K562 (cell line): ENCODE measurements around the gene KRTAP5-7. TPM values are rescaled to one million over a fixed set of nuclear protein-coding genes. Genes with fewer than 3 reads are reported as not detected.

Experiments
- ATAC-seq: fragments of 200-7000 bp; cut with Tn5 transposase; 3 replicates; pipeline ENCODE4 v1.9.1; 2020; ENCODE audit warnings: moderate library complexity
- BruUV-seq: library from RNA; stranded (reverse); fragments of 400-500 nt; replicated peaks from 2 replicates; lab custom pipeline; 2021; lab: Mats Ljungman, UMichigan
- CTCF ChIA-PET: fragments of 300-600 bp; formaldehyde crosslinking; extraction: SDS; loops from one replicate; lab custom pipeline; 2021; ENCODE audit warnings: low intra/inter-chr PET ratio; lab: Yijun Ruan, JAX
- POLR2A ChIA-PET: fragments of 300-600, 350-650 bp; sonication (Branson Sonifier 250); formaldehyde crosslinking; extraction: SDS; loops from one replicate; lab custom pipeline; 2021; ENCODE audit warnings: antibody characterized with exemption, inconsistent platforms; lab: Yijun Ruan, JAX
- DNase-seq, 4 experiments: peaks; one replicate each; pipeline versions ENCODE4 v3.0.0 to v3.0.0-alpha.2; 2011 to 2018; ENCODE audit warnings: low spot score in 3 of 4, mixed read lengths in 3 of 4; ENCODE audit errors: extremely low read depth in 1 of 4
- FAIRE-seq: peaks from 2 replicates; lab custom pipeline; 2011; peaks lifted over from hg19 to GRCh38; lab: Jason Lieb, UNC
- H2AFZ ChIP-seq: 2 replicates; pipeline ENCODE4 v1.6.0; 2011; ENCODE audit warnings: low read depth, low read length, control low read depth, inconsistent platforms
- H3K27ac ChIP-seq: fragments of 200-600 bp; 3 replicates; pipeline ENCODE4 v1.8.0; 2011; ENCODE audit warnings: low read depth, mild to moderate bottlenecking, control low read depth, inconsistent platforms, low read length, moderate library complexity, mixed read lengths; ENCODE audit errors: extremely low read depth
- H3K27me3 ChIP-seq, 2 experiments: fragments of 300-600 bp in 1 of 2; 2 replicates in 1 of 2; 3 replicates in 1 of 2; pipeline versions ENCODE4 v1.6.0 to v1.8.0; 2011; ENCODE audit warnings: inconsistent platforms in 2 of 2, low read length in 2 of 2, mild to moderate bottlenecking in 1 of 2, mixed read lengths in 1 of 2, moderate library complexity in 1 of 2; ENCODE audit not compliant: control insufficient read depth in 2 of 2, insufficient read depth in 2 of 2
- H3K36me3 ChIP-seq: fragments of 300-600 bp; 3 replicates; pipeline ENCODE4 v1.8.0; 2011; ENCODE audit warnings: mild to moderate bottlenecking, low read length, inconsistent platforms; ENCODE audit not compliant: control insufficient read depth, insufficient read depth
- H3K4me1 ChIP-seq, 2 experiments: fragments of 200-600 bp in 1 of 2; replicated peaks in 1 of 2; 2 replicates in 1 of 2; 3 replicates in 1 of 2; pipeline versions ENCODE4 v1.5.1 to v1.8.0; 2011; ENCODE audit warnings: inconsistent platforms in 2 of 2, low read length in 2 of 2, mild to moderate bottlenecking in 1 of 2, mixed read lengths in 1 of 2, moderate library complexity in 1 of 2; ENCODE audit not compliant: control insufficient read depth in 2 of 2, insufficient read depth in 2 of 2
- H3K4me2 ChIP-seq: 2 replicates; pipeline ENCODE4 v1.6.1; 2011; ENCODE audit warnings: low read length, control low read depth, inconsistent platforms, mixed read lengths; ENCODE audit not compliant: insufficient read depth
- H3K4me3 ChIP-seq: fragments of 200-600 bp; sonication (generic), shearing (Covaris generic); 2 replicates; pipeline ENCODE4 v1.5.1; 2016; ENCODE audit warnings: control low read depth, inconsistent platforms
- H3K79me2 ChIP-seq: fragments of 200-600 bp; 3 replicates; pipeline ENCODE4 v1.8.0; 2011; ENCODE audit warnings: low read length, inconsistent platforms; ENCODE audit not compliant: control insufficient read depth, insufficient read depth
- H3K9ac ChIP-seq, 2 experiments: 2 replicates each; pipeline versions ENCODE4 v1.6.0 to v1.6.1; 2011; ENCODE audit warnings: low read depth in 2 of 2, low read length in 2 of 2, control low read depth in 1 of 2, inconsistent platforms in 1 of 2, mild to moderate bottlenecking in 1 of 2, mixed read lengths in 1 of 2; ENCODE audit not compliant: insufficient read depth in 1 of 2
- H3K9me1 ChIP-seq: one replicate; pipeline ENCODE4 v1.6.0; 2011; ENCODE audit warnings: inconsistent platforms, mild to moderate bottlenecking, low read length, moderate library complexity; ENCODE audit not compliant: control insufficient read depth, insufficient read depth
- H3K9me3 ChIP-seq: replicated peaks from 2 replicates; pipeline ENCODE4 v1.5.1; 2011; ENCODE audit warnings: low read depth, low read length, inconsistent platforms; ENCODE audit not compliant: control insufficient read depth, insufficient read depth
- H4K20me1 ChIP-seq: replicated peaks from 2 replicates; pipeline ENCODE4 v1.6.1; 2011; ENCODE audit warnings: low read length, inconsistent platforms, mixed read lengths; ENCODE audit not compliant: control insufficient read depth, insufficient read depth
- BCL6 ChIP-seq: fragments of 250-450 bp; sonication (Bioruptor Pico); IDR thresholded peaks from 2 replicates; pipeline ENCODE4 v1.4.0; 2020
- CBFA2T2 ChIP-seq: fragments of 450-650 bp; conservative IDR thresholded peaks from 2 replicates; pipeline ENCODE4 v1.6.1; 2017; ENCODE audit warnings: mild to moderate bottlenecking
- CBX3 ChIP-seq, 2 experiments: IDR thresholded peaks; 1 replicate in 1 of 2; 2 replicates in 1 of 2; pipeline ENCODE4 v1.6.1; 2012; ENCODE audit warnings: inconsistent platforms in 2 of 2, low read length in 2 of 2, borderline replicate concordance in 1 of 2, control low read depth in 1 of 2
- DACH1 ChIP-seq: fragments of 450-650 bp; IDR thresholded peaks from 2 replicates; pipeline ENCODE4 v1.6.1; 2018; ENCODE audit not compliant: partially characterized antibody
- HDAC3 ChIP-seq: fragments of 450-650 bp; IDR thresholded peaks from 2 replicates; pipeline ENCODE4 v1.6.1; 2018; ENCODE audit warnings: borderline replicate concordance, mild to moderate bottlenecking, moderate library complexity; ENCODE audit not compliant: partially characterized antibody
- ID3 ChIP-seq, 2 experiments: fragments of 250-450 bp in 1 of 2; fragments of 450-650 bp in 1 of 2; sonication (Bioruptor Pico) in 1 of 2; IDR thresholded peaks; 2 replicates each; pipeline versions ENCODE4 v1.6.1 to v1.8.0; 2016 to 2021; ENCODE audit warnings: mild to moderate bottlenecking in 2 of 2, moderate library complexity in 2 of 2, missing compliant biosample characterization in 1 of 2, missing genetic modification characterization in 1 of 2
- MEF2D ChIP-seq: conservative IDR thresholded peaks from 2 replicates; pipeline ENCODE4 v1.6.1; 2016; ENCODE audit warnings: low read depth, missing genetic modification characterization, missing compliant biosample characterization
- MTF1 ChIP-seq: fragments of 250-450 bp; sonication (Bioruptor Pico); IDR thresholded peaks from 2 replicates; pipeline ENCODE4 v1.9.0; 2021; ENCODE audit warnings: moderate library complexity, mild to moderate bottlenecking, inconsistent platforms, borderline replicate concordance
- PREB ChIP-seq: sonication (generic); formaldehyde crosslinking; IDR thresholded peaks from 2 replicates; pipeline ENCODE4 v1.8.1; 2023; ENCODE audit warnings: mild to moderate bottlenecking, missing genetic modification reagents
- RBM15 ChIP-seq: fragments of 200-400 bp; formaldehyde crosslinking; IDR thresholded peaks from 2 replicates; pipeline ENCODE4 v1.6.1; 2018; ENCODE audit warnings: mild to moderate bottlenecking, low read length, moderate library complexity; ENCODE audit not compliant: insufficient read depth
- RBM17 ChIP-seq: fragments of 200-400 bp; formaldehyde crosslinking; IDR thresholded peaks from 2 replicates; pipeline ENCODE4 v1.6.1; 2017; ENCODE audit warnings: low read depth, mild to moderate bottlenecking, low read length, borderline replicate concordance
- SIX5 ChIP-seq, 2 experiments: IDR thresholded peaks; 2 replicates each; pipeline ENCODE4 v1.6.1; 2011; ENCODE audit warnings: low read length in 2 of 2, borderline replicate concordance in 1 of 2, low read depth in 1 of 2, mild to moderate bottlenecking in 1 of 2, moderate library complexity in 1 of 2; ENCODE audit not compliant: insufficient read depth in 1 of 2
- SRSF3 ChIP-seq: fragments of 200-400 bp; formaldehyde crosslinking; IDR thresholded peaks from 2 replicates; pipeline ENCODE4 v1.6.1; 2016; ENCODE audit warnings: mild to moderate bottlenecking, low read length, moderate library complexity; ENCODE audit not compliant: insufficient read depth
- TAF9B ChIP-seq: fragments of 450-650 bp; IDR thresholded peaks from 2 replicates; pipeline ENCODE4 v1.6.1; 2018; ENCODE audit warnings: mild to moderate bottlenecking; ENCODE audit not compliant: partially characterized antibody
- TCF3 ChIP-seq: sonication (generic); formaldehyde crosslinking; IDR thresholded peaks from 2 replicates; pipeline ENCODE4 v1.4.0; 2020; ENCODE audit warnings: mild to moderate bottlenecking, missing genetic modification reagents
- YY1 ChIP-seq, 3 experiments: IDR thresholded peaks; 2 replicates each; pipeline ENCODE4 v1.6.1; 2011; ENCODE audit warnings: low read length in 2 of 3, mild to moderate bottlenecking in 2 of 3, moderate library complexity in 2 of 3, borderline replicate concordance in 1 of 3, control low read depth in 1 of 3, low read depth in 1 of 3; ENCODE audit not compliant: insufficient read depth in 3 of 3, insufficient replicate concordance in 2 of 3, control insufficient read depth in 1 of 3, insufficient read length in 1 of 3; ENCODE audit errors: extremely low read depth in 1 of 3
- ZNF140 ChIP-seq: fragments of 250-450 bp; sonication (Bioruptor Pico); IDR thresholded peaks from 2 replicates; pipeline ENCODE4 v1.8.0; 2021; ENCODE audit warnings: moderate library complexity, mild to moderate bottlenecking, inconsistent platforms
- WGBS: fragments of 100-300 bp; shearing (Covaris generic); methylation state at CpG from one replicate; pipeline ENCODE4 v1.1.6; 2016; ENCODE audit warnings: low coverage, mixed read lengths; ENCODE audit not compliant: insufficient coverage; ENCODE audit errors: missing lambda C conversion rate; 5-methylcytosine and 5-hydroxymethylcytosine counted together
- in situ Hi-C: fragments of 300-500 bp; cut with MboI; formaldehyde crosslinking; loops from 4 replicates; pipeline ENCODE4 v1.15.0; 2018; ENCODE audit warnings: inconsistent platforms, mixed read lengths
- intact Hi-C: fragments of 100-400 bp; cut with micrococcal nuclease; formaldehyde crosslinking; loops from 2 replicates; pipeline ENCODE4 v1.14.2; 2022
- polyA plus RNA-seq, 8 experiments: library from polyadenylated mRNA; depleted of rRNA in 4 of 8; stranded (reverse) in 5 of 8; unstranded in 3 of 8; fragments of >200 nt; fragmentation: Nextera tagmentation in 2 of 8; fragmentation: Illumina TruSeq in 1 of 8; extraction: Ambion mirVana in 2 of 8; extraction: Trizol in 1 of 8; gene quantifications; 2 replicates each; pipeline versions ENCODE4 v1.2.1 to v1.2.3, GENCODE V29; 2011 to 2014; ENCODE audit warnings: inconsistent platforms in 1 of 8, missing spikeins in 1 of 8
- total RNA-seq, 7 experiments: library from RNA; depleted of rRNA in 6 of 7; stranded (reverse); fragments of >200 nt in 6 of 7; fragmentation: Illumina TruSeq in 2 of 7; extraction: Trizol in 2 of 7; gene quantifications; 2 replicates each; pipeline versions ENCODE4 v1.2.1 to v1.2.3, GENCODE V29; 2011 to 2021; ENCODE audit warnings: low replicate concordance in 1 of 7
- TF ChIP-seq, protein P1 (sequence below): fragments of 250-450 bp; sonication (Bioruptor Pico); IDR thresholded peaks from 2 replicates; pipeline ENCODE4 v1.8.0; 2022; ENCODE audit warnings: moderate library complexity, mild to moderate bottlenecking, inconsistent platforms

KRTAP5-7 gene
- total and polyA plus RNA-seq, 9 of the 15 experiments (the other 6 are each of a cell fraction or from before 2014, with no cell fraction given) = not detected

- DNase-seq (no peak), FAIRE-seq (no peak), ATAC-seq (no peak)
- intact Hi-C loops = no loop called here
- TF ChIP-seq SIX5 (IDR thresholded peaks at IDR 0.05; ENCODE audit: borderline replicate concordance in 1 of 2, insufficient read depth in 1 of 2, low read depth in 1 of 2, low read length in 2 of 2) = no peak
- no peak for TF ChIP-seq RBM17
- no peak for TF ChIP-seq DACH1
- TF ChIP-seq TCF3 (CRISPR knock-in tag) = no peak
- TF ChIP-seq BCL6 = no peak
- TF ChIP-seq ID3 (CRISPR knock-in tag; IDR thresholded peaks at IDR 0.05) = no peak
- no peak for TF ChIP-seq ID3 (tag; IDR thresholded peaks at IDR 0.05)
- TF ChIP-seq MTF1 (CRISPR knock-in tag) = no peak
- no peak for TF ChIP-seq PREB (CRISPR knock-in tag)
- TF ChIP-seq YY1 (IDR thresholded peaks at IDR 0.05; ENCODE audit: borderline replicate concordance in 1 of 3, control insufficient read depth in 1 of 3, extremely low read depth in 1 of 3, insufficient read depth in 3 of 3, insufficient read length in 1 of 3, insufficient replicate concordance in 2 of 3, low read depth in 1 of 3, low read length in 2 of 3) = no peak
- TF ChIP-seq, protein P1, sequence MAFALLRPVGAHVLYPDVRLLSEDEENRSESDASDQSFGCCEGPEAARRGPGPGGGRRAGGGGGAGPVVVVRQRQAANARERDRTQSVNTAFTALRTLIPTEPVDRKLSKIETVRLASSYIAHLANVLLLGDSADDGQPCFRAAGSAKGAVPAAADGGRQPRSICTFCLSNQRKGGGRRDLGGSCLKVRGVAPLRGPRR = no peak
- no peak for TF ChIP-seq TAF9B
- TF ChIP-seq HDAC3 = no peak
- no peak for TF ChIP-seq SRSF3
- no peak for TF ChIP-seq RBM15
- no peak for TF ChIP-seq MEF2D (tag)
- TF ChIP-seq ZNF140 (CRISPR knock-in tag) = no peak
- TF ChIP-seq CBFA2T2 = no peak
- TF ChIP-seq CBX3 (IDR thresholded peaks at IDR 0.05; ENCODE audit: borderline replicate concordance in 1 of 2, low read length in 2 of 2) = no peak
- Histone ChIP-seq H3K4me2 (no peak overlapping the region), H4K20me1 (no peaks in the 10 kb centered on the region), H2AFZ (no peak overlapping the region), H3K9ac (no peak overlapping the region), H3K4me3 (no peak overlapping the region), H3K9me3 (no peaks in the 10 kb centered on the region), H3K79me2 (no peaks in the 10 kb centered on the region), H3K4me1 (peaks cover 0 to 3% of the 10 kb centered on the region in 2 experiments; a peak in 1 of 5 replicates), H3K36me3 (no peaks in the 10 kb centered on the region), H3K27ac (no peak overlapping the region), H3K27me3 (peaks cover 3 to 26% of the 10 kb centered on the region in 2 experiments; a peak in 3 of 5 replicates), H3K9me1 (no peaks in the 10 kb centered on the region)
- in situ Hi-C loops = no loop called here
- BruUV-seq = no TSS peak
- ChIA-PET POLR2A (no interaction called here), CTCF (no interaction called here)
- WGBS = 8% methylated on average over 4 of the region's 4 CpGs
These were observed 29.0 kb downstream of the KRTAP5-7 start for GRCh38 chr11:71556018-71556417.
